Ovary (tissue), 3 donors: ENCODE results near the gene ANKRD40.

Experiments used
- POLR2A ChIP-seq: fragments of 450-650 bp; IDR thresholded peaks from one replicate; pipeline ENCODE4 v1.6.1; 2017; ENCODE audit warnings: antibody characterized with exemption, mild to moderate bottlenecking, moderate library complexity
- TF ChIP-seq, protein P1 (sequence below), 3 donors: fragments of 450-650 bp in 2 of 3; fragments of 200-600 bp in 1 of 3; IDR thresholded peaks; one replicate each; pipeline versions ENCODE4 v1.5.1 to v1.8.0; 2016 to 2022; ENCODE audit warnings: antibody characterized with exemption in 3 of 3, mild to moderate bottlenecking in 1 of 3
- donor health status: DM: no; HTN: no; CAD: no.

DNA sequence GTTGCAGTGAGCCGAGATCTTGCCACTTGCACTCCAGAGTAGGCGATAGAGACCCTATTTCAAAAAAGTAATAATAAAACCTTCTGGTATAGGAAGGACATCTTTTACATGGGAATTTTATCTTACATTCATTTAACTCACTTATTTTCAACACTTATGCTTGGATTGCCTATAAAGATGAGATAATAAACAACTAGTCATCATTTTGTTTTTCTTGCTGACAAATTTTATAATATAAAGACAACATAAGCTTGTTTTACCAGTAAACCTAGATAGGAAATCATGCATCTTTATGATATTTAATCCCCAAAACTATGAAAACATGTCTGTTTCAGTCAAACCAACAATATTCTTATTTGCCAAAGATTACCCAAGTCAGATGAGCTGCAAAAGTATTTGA lies 56.1 kb downstream of the ANKRD40 start:
- TF ChIP-seq, protein P1, sequence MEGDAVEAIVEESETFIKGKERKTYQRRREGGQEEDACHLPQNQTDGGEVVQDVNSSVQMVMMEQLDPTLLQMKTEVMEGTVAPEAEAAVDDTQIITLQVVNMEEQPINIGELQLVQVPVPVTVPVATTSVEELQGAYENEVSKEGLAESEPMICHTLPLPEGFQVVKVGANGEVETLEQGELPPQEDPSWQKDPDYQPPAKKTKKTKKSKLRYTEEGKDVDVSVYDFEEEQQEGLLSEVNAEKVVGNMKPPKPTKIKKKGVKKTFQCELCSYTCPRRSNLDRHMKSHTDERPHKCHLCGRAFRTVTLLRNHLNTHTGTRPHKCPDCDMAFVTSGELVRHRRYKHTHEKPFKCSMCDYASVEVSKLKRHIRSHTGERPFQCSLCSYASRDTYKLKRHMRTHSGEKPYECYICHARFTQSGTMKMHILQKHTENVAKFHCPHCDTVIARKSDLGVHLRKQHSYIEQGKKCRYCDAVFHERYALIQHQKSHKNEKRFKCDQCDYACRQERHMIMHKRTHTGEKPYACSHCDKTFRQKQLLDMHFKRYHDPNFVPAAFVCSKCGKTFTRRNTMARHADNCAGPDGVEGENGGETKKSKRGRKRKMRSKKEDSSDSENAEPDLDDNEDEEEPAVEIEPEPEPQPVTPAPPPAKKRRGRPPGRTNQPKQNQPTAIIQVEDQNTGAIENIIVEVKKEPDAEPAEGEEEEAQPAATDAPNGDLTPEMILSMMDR (IDR thresholded peaks at IDR 0.05), result no peak
- no peak for TF ChIP-seq POLR2A
